Activated CD4-positive, alpha-beta T cell treated with anti-CD3 and anti-CD28 coated beads, Interleukin-2, amount 50 U/mL, for 4 hours (primary cell): ENCODE measurements around the gene ADARB2.

Experiments
- DNase-seq, 2 experiments: peaks; one replicate each; pipeline ENCODE4 v3.0.0-alpha.2; 2020

Gene ADARB2

DNA sequence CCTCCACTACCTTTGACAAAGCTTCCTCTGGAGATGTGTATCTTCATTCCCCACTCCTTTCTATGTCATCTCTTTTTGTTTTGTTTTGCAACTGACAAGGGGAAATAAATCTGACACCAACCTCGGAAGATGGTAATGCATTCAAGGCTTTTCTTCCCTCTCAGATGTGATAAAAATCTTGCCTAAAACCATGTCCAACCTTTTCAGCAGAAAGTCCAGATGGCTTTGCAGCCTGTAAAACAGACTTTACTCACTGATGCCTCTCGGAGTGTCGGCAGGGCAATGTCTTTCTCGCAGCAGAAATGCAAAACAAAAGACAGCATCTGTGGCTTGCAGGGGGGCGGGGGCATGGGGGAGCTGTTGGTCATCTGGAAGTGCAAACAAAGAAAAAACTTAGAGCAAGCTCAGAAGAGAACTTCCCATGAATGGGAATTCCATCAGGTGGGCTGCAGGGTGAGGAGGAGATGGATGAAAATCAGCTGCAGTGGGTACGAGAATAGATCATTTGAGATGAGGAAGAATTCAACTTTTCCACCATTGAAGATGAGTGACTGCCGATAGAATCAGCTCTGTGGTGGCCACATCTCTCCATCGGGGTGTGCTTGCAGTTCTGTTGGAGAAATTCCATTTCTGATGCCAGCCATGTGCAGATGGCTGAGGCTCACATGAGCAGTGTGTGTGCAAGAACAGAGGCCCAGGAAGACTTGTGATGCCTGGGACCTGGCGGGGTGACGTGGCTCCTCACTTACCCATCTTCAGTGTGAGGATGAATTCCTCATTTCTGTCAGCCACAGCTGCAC is 443.5 kb downstream of the ADARB2 start:
- DNase-seq: no peak

DNA sequence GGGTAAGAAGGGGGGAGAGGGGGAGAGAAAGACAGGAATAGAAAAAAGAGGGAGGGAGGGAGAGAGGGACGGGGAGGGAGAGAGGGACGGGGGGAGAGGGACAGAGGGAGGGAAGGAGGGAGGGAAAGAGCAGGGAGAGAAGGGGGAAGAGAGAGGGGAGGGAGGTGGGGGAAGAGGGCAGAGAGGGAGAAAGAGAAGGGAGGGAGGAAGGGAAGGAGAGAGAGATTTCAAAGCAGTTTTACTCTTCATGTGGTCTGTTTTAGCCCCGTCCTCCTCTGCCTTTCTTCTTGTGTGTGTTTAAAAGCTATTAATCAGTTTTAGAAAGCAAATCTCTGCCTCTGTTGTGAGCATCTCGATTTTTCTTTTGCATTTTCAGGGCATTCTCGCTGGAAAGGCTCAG is 444.2 kb downstream of the ADARB2 start:
- no peak for DNase-seq

DNA sequence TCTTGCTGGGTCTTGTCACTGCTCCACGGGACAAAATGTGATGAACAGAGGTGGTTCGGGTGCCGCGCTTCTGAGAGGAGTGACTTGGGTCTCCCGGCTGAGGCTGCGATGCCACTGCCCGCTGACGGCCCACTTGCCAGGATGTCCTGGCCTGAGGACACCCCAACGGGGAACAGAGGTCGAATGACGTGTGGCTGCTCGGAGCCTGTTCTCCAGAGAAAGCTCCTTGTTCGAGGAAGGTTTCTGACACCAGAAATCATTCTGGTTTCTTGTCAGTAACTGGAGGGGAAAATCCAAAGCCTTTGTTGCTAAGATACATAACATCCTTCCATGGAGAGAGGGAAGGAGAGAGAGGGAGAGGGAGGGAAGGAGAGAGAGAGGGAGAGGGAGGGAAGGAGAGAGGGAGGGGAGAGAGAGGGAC is 444.7 kb downstream of the ADARB2 start:
- no peak for DNase-seq

DNA sequence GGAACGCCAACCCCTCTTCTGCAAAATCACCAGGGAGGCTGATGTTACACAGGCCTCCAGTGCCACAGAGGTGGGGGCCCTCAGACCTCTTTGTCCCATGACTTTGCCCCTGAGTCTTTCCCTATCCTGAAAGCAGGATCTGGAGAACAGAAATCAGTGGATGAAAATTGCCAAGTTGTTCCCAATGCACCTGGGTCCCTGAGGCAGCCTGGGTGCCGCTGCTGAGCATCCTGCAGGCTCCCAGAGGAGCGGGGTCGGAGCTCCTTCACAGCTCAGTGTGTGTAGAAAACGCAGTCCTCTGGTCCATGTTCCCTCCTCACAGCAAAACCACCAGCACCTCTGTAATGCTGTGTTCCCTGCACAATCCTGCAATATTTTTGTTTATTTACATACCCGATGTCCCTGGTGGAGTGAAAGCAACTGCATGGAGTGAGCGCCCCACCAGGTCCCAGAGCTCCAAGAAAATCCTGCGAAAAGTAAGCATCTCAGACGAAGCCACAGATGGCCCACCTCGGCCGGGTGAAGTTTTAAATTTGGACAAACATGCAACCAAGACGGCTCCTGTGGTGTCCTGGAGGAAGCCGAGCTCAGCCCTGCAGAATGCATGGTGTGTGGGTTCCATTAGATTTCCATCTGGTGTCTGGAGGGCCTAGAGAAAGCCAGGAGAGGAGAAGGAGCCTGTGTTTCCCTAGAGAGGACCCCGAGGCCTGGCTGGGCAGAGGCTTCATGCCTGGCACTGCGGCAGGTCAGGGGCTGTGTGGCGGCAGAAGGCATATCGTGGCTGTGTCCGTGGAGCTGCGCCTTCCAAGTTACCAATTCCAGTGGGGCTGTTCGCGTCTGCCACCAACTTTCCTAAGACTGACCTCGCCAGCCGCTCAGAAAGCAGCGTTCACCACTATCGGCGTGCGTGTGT is 445.9 kb downstream of the ADARB2 start:
- DNase-seq: no peak

DNA sequence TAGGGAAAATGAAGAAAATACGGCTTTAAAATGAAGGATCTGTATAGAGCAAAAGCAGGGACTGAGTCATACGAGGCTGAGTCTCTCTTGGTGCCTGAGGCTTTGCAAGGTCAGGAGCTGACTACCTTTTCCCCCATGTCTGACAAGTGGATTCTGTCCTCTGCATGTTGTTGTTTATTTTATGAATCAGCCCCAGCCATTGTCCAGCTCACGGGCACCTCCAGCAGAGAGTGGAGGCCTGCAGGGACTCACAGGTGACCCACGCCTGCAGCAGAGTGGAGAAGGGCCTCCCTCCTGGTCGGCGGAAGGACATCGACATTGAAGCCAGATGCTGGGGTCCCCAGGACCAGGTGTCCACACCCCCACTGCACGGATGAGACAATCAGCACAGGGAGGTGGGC is 447.3 kb downstream of the ADARB2 start:
- DNase-seq: no peak

DNA sequence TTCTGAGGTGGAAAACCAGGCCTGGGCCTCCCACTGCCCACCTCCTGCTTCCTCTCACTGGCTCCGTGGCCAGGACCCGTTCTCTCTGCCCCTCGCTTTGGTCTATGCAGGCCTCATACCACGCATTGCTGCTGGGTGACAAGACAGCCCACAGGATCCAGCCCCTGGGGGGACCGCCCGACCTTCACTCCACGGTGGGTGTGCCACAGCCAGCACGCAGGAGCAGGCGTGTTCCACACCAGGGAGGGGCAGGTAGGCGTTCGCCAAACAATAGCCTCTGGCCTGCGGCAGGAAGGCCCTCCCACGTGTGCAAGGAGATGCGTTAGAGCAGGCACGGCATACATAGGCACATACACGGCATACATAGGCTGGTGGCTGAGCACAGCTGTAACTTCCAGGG is 447.7 kb downstream of the ADARB2 start:
- DNase-seq: no peak

DNA sequence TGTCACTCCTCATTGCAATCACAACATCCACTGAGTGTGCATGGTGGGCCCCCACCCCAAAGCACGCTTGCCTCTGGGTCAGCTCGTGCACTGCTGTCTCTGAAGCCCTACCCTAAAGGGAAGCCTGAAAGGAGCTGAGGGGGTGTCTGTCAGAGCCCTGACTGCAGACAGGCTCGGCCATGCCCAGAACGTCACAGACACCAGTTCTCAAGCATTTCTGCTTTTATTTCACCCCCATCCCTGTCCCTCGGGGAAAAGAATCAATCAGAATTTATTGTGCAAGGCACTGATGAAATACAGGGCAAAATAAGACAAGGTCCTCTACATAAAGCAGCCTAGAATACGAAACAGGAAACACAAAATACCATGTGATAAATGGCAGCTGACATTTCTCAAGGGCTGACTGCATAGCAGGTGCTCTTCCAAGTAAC is 449.3 kb downstream of the ADARB2 start:
- DNase-seq: no peak

DNA sequence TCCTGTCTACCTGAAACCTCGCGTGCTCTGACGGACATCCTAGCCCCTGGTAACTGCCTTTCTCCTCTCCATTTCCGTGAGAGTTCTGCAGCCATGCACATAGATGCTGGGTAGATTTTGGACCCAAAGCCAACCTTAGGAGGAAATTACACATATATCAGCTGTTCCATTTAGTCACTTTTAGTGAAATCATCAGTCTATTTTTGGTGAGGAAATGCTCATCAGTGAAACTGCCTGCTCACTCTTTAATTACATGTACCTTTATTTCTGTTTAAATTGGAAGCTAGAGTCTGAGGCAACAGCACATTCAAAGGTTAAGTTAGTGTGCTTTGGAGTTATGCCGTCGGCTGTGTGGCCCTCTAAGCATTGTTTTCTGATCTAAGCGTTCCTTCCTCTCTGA is 449.8 kb downstream of the ADARB2 start:
- no peak for DNase-seq

DNA sequence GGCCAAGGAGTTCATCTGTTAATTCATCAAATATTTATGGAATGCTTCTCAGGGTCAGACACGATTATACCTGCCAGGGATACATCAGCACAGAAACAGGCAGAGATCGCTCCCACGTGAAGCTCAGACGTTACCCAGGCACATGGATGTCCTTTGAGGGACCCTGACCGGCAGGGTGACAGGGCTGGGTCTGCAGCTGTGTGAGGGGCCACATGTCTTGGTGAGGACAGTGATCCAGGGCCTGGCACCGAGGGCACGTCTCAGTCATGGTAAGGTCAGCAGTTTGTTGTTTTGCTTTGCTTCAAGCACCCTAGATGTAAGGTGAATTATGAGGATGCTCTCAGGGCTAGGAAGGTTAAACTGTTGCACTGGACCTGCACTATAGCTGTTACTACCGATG is 453.2 kb downstream of the ADARB2 start:
- DNase-seq: no peak

DNA sequence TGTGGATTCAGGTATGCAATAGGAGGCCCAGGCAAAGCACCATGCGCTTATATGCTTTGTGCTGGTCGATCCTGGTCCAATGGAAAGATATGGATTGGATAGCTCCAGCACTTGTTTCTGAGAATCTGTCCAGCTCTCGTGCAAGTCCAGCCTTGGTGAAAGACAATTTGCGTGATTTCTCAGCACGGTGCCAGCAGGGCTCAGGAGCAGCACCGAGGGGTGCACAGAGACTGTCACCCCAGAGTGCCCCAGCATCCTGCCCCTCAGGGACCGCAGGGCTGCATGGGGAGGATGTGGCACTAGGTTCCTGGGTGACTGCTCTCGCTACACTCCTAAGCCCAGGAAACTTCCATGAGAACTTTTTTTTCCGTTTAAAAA is 455.9 kb downstream of the ADARB2 start:
- DNase-seq: no peak

DNA sequence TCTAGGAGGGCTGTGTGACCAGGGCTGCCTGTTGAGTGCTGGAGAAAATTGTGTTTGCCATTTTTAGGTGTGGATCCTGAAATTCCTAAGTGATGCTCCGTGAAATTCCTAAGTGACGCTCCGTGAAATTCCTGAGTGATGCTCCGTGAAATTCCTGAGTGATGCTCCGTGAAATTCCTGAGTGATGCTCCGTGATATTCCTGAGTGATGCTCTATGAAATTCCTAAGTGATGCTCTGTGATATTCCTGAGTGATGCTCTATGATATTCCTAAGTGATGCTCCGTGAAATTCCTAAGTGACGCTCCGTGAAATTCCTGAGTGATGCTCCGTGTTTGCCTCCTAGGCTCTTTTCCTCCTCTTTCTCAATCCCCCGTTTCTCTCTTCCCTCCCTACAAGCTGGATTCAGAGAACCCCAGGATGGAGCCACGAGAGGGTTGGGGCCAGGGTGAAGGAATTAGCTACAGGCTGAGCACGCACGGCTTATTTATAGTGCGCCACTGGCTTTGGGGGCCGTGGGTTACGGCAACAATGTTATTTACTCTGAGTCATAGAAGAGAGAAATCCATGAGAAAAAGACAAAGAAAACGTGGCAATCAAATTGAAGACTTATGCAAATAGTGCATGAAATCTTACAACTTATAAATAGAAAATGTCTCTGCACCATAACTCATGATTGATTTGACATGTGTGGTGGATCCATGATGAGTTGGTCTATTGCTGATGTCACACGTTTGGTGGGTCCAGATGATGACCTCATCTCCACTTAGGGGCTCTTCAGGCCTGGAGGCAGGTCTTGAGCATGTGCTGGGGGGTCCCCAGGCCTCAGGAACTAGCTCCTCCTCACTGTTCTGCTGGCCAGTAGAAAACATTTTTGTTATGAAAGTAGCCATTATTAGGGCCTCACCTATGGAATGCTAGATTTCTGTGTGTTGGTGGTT is 456.6 kb downstream of the ADARB2 start:
- no peak for DNase-seq

DNA sequence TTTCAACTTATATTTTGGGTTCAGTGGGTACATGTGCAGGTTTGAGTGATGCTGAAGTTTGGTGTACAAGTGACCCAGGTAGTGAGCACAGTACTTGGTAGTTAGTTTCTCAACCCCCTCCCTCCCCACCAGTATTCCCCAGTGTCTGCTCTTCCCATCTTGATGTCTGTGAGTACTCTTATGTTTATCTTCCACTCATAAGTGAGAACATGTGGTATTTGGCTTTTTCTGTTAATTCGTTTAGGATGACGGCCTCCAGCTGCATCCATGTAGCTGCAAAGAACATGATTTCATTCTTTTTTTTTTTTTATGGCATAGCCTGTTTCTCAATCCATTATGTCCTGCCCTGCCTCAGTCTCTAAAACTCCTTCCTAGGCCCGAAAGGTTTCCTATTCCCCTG is 459.0 kb downstream of the ADARB2 start:
- DNase-seq: no peak

DNA sequence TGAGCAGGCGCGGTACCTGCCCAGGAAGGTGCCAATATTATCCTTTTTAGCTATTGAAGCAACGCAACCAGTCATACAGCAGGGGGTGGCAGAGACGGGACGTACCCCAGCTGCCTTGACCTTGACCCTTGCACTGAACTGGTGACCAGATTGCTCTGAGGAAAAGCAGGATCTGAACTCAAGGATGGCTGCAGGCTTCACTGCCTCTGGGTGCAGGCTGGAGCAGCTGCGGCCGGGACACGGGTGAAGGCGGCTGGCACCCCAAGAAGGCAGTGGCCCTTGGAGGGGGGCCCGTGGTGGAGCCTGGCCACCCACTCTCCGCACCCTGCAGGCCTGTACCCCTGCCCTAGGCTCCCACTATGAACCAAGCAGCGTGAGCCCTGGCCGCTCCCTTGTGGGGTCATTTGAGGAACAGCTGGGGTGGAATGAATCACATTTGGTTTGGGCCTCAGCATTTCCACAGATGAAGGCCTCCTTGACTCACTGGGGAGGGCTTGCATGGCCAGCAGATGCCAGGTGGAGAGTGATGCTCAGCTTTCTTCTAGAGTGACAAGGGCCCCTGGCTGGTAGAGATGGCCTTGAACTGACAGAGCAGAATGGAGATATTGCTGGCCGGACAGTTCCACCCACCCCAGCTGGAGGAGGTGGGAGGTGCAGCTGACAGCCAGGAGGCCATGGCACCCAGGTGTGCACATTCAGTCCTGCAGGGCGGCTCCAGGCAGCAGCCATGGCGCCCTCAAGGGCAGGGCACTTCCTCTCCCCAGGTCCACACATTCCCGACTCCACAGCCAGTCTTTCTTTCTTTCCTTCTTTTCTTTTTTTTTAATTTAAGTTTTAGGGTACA is 462.4 kb downstream of the ADARB2 start:
- DNase-seq: no peak

DNA sequence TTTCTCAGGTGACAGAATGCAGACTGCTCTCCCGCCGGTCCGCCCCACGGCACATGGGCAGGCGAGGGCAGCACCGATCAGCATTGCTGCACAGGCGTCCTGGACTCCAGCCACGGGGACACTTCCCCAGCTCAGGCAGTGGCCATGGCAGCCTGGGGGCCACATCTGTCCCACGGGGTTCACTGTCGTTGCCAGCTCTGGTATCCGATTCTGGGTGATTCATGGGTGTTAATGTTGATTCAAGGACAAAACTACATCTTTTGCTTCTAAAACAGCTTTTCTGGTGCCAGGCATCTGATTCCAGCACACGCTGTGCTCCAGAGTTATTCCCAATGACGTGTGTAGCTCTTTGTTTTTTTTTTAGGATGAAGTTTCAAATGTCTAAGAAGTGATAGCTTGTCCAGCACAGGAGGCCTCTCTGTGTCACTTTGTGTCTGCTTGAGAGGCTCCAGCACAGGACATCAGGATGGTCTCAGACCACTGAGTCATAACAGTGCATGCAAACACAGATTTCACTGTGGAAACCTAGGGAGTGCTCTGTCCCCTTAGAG is 463.1 kb downstream of the ADARB2 start:
- DNase-seq: no peak

DNA sequence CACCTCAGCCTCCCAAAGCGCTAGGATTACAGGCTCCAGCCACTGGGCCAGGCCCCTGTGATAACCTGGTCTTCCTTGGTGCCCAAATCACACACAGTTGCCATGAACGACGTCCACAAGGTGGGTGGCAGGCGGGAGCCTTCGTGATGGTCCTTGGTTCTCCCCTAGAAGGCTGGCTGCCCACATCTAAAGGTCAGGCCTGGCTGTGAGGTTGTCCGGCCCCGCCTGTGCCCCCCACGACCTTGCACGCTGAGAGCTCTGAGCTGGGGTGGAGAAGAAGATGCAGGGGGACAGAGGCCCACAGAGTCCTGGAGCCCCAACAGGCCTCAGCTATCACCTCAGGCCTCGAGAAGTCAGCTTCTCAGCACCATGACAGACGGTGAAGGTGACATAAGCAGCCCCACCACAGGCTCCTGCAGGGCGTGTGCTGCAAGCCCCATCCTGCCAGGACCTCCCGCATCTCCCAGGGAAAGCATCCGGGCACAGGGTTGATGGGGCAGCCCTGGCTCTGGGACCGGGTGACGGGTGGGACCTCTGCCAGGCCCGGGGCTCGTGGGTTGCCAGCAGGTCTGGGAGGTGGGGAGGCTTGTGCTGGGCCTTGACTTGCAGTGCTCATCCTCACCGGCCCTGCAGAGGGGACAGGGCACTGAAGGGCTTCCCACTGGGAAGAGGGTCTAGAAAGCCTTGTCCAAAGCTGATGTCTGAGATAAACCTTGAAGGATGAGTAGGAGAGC is 463.8 kb downstream of the ADARB2 start:
- no peak for DNase-seq

DNA sequence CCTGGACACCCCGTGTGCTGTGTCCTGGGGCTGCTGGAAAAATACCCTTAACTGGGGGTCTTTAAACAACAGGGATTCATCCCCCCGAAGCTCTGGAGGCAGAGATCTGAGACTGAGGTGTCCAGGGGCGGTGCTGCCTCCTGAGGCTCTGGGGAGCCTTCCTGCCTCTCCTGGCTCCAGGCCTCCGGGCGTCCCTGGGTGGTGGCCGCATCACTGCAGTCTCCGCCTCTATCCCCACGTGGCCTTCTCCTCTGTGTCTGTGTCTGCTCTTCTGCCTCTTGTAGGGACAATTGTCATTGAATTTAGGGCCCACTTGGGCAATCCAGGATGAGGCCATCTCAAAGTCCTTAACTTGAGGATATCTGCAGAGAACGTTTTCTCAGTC is 464.6 kb downstream of the ADARB2 start:
- DNase-seq: no peak

DNA sequence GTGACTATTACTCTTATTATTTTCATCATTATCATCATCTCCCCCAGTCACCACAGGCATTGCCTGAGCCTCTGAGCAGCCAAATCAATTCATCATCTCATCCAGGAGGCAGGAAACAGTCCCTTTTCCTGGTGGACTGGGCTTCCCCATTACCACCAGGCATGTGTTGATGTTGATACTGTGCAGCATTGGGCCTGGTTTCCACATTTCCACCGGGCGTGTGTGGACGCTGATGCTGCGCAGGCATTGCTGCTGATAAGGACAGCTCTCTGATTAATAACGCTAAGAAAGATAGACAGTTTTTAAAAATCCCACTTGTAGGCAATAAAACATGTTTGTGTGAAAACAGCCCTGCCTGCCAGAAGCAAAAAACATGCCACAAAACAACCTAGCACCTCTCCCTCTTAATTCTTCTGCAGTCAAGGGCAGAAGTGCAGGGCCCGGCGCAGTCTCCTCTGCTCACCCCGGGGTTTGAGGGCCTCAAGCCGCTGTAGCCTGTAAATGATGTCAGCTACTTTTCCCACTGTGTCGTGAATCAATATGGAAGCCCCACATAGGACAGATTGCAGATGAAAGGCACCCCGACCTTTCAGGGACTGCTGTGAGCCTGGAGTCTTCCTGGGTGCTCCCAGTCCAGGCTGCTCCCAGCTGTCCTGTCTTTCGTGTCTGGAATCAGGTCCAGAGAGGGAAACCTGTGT is 465.1 kb downstream of the ADARB2 start:
- DNase-seq: no peak

DNA sequence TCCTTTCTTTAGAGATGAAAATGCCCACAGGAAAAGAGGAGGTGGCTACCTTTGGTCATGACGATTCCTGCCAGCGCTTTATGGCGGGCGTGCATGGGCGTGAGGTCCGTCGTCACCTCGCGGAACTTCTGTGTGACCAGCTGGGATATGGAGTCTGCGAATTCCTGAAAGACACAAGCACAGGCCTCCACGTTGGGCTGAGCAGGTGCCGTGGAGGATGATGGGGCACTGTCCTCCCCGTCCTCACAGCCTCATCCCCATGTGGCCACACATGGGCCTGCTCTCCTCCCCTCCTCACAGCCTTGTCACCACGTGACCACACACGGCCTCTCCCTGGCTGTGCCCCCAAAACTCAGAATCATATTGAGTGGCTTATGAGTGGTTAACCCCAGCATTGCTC is 466.4 kb downstream of the ADARB2 start:
- DNase-seq: no peak

DNA sequence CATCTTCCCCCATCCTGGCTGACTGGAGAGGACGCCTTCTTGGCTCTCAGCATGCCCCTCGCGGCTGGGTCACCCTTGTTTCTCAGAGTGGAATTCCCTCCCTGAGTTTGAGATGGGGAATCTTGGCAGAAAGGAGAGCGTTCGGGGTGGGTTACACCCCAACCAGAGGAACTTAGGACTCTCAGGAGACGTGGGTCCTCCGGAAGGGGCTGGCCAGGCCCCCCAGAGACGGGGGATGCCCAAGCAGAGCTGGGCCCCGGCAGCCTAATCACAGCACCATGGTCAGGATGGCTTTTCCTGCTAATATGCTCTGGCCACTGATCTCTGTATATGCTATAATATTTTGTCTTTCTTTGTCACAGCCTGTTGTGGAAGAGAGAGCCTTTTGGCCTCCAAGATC is 466.8 kb downstream of the ADARB2 start:
- DNase-seq: no peak

DNA sequence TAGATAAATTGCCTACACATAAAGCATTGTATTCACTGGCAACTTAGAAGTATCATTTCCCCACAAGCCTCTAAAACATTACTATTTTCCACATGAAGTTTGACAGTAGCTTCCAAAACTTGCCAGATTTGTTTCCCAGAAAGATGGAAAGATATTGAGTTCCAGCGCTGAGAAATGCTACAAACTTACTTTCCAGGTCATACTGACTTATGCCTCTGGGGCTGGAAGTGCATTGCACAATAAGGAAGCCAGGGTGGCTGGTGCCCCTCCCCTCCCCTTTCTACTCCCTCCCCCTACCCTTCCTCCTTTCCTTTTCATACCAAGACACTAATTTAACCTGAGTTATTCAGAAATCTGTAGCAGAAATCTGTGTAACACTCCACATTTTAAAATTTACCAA is 468.5 kb downstream of the ADARB2 start:
- no peak for DNase-seq
